Measurements from ENCODE around the gene PNMA6E. TPM values are rescaled to one million over a fixed set of nuclear protein-coding genes. Genes with fewer than 3 reads are reported as not detected.

PNMA6E gene
- total and polyA plus RNA-seq, 2 donors (not counting 1 experiment from before 2014, with no cell fraction given), result not detected

- Histone ChIP-seq H3K4me2 (replicated peaks; ENCODE audit: low read depth, low read length, poor library complexity, severe bottlenecking) (no peak overlapping the region), H3K4me1 (ENCODE audit: control insufficient read depth in 2 of 2, insufficient read depth in 2 of 2, low read length in 2 of 2) (no peaks in the 10 kb centered on the region), H2AFZ (ENCODE audit: insufficient read depth, low read depth, low read length, poor library complexity, severe bottlenecking) (no peak overlapping the region), H3K9ac (ENCODE audit: low read length) (no peak overlapping the region), H3K36me3 (replicated peaks in 1 of 2; ENCODE audit: control extremely low read depth in 1 of 2, control insufficient read depth in 1 of 2, extremely low read depth in 1 of 2, insufficient read depth in 2 of 2, low read length in 1 of 2) (no peaks in the 10 kb centered on the region), H3K79me2 (ENCODE audit: control insufficient read depth, insufficient read depth, low read length) (no peaks in the 10 kb centered on the region), H3K9me3 (ENCODE audit: control extremely low read depth in 1 of 3, control insufficient read depth in 2 of 3, insufficient read depth in 1 of 3, low read length in 2 of 3) (no peaks in the 10 kb centered on the region), H3K4me3 (ENCODE audit: control extremely low read depth in 1 of 5, extremely low read depth in 1 of 5, insufficient read depth in 1 of 5, low read depth in 2 of 5, low read length in 4 of 5) (no peak overlapping the region), H3K27me3 (replicated peaks in 1 of 4; ENCODE audit: control extremely low read depth in 1 of 4, control insufficient read depth in 3 of 4, insufficient read depth in 4 of 4, low read length in 3 of 4) (no peaks in the 10 kb centered on the region), H4K20me1 (ENCODE audit: control insufficient read depth, insufficient read depth, low read length, poor library complexity, severe bottlenecking) (no peaks in the 10 kb centered on the region), H3K27ac (ENCODE audit: low read length in 2 of 2) (no peak overlapping the region)
- Mint-ChIP-seq H3K4me1 (no peaks in the 10 kb centered on the region), H3K4me3 (no peak overlapping the region), H3K9me3 (ENCODE audit: insufficient read depth) (no peaks in the 10 kb centered on the region), H3K27ac (no peak overlapping the region), H3K27me3 (no peaks in the 10 kb centered on the region)
- ATAC-seq (ENCODE audit: low read depth) (no peak), DNase-seq (no peak)
- ChIA-PET POLR2A (no interaction called here), CTCF (no interaction called here)
- 80% methylated on average over 1 of the region's 8 CpGs for WGBS (ENCODE audit: insufficient coverage)
- intact Hi-C loops (cut with micrococcal nuclease), result no loop called here
- TF ChIP-seq CTCF (IDR thresholded peaks at IDR 0.05), result no peak
- no peak for TF ChIP-seq EZH2 (IDR thresholded peaks at IDR 0.05; ENCODE audit: borderline replicate concordance, insufficient read depth, low read depth, low read length, poor library complexity, severe bottlenecking)
These were observed 22.5 kb upstream of the PNMA6E start for GRCh38 chrX:153423652-153424051.

- H3K9me3 Mint-ChIP-seq (ENCODE audit: insufficient read depth), result no peaks in the 10 kb centered on the region
- TF ChIP-seq EZH2 (IDR thresholded peaks at IDR 0.05; ENCODE audit: borderline replicate concordance, insufficient read depth, low read depth, low read length, poor library complexity, severe bottlenecking) (no peak), CTCF (IDR thresholded peaks at IDR 0.05) (no peak)
- CTCF ChIA-PET, result no interaction called here
These were observed 20.7 kb upstream of the PNMA6E start for GRCh38 chrX:153421856-153422255.

More at GRCh38 chrX:153421856-153422255, 20.7 kb upstream of the PNMA6E start:
- ATAC-seq (ENCODE audit: low read depth) (no peak), DNase-seq (no peak)
- H3K4me3 ChIP-seq (ENCODE audit: control extremely low read depth in 1 of 5, extremely low read depth in 1 of 5, insufficient read depth in 1 of 5, low read depth in 2 of 5, low read length in 4 of 5), result no peak overlapping the region
- Mint-ChIP-seq H3K27me3 (no peaks in the 10 kb centered on the region), H3K27ac (no peak overlapping the region), H3K4me3 (no peak overlapping the region), H3K4me1 (no peaks in the 10 kb centered on the region)
- H3K27ac ChIP-seq (ENCODE audit: low read length in 2 of 2), result no peak overlapping the region
- H3K36me3 ChIP-seq (replicated peaks in 1 of 2; ENCODE audit: control extremely low read depth in 1 of 2, control insufficient read depth in 1 of 2, extremely low read depth in 1 of 2, insufficient read depth in 2 of 2, low read length in 1 of 2), result no peaks in the 10 kb centered on the region
- 96% methylated on average over 16 of the region's 18 CpGs for WGBS (ENCODE audit: insufficient coverage)
- H3K79me2 ChIP-seq (ENCODE audit: control insufficient read depth, insufficient read depth, low read length), result no peaks in the 10 kb centered on the region
- H3K9ac ChIP-seq (ENCODE audit: low read length), result no peak overlapping the region
- intact Hi-C loops (cut with micrococcal nuclease), result no loop called here
- H3K4me1 ChIP-seq (ENCODE audit: control insufficient read depth in 2 of 2, insufficient read depth in 2 of 2, low read length in 2 of 2), result no peaks in the 10 kb centered on the region
- no peak overlapping the region for H3K4me2 ChIP-seq (replicated peaks; ENCODE audit: low read depth, low read length, poor library complexity, severe bottlenecking)
- no peaks in the 10 kb centered on the region for H3K9me3 ChIP-seq (ENCODE audit: control extremely low read depth in 1 of 3, control insufficient read depth in 2 of 3, insufficient read depth in 1 of 3, low read length in 2 of 3)
- H2AFZ ChIP-seq (ENCODE audit: insufficient read depth, low read depth, low read length, poor library complexity, severe bottlenecking), result no peak overlapping the region
- H4K20me1 ChIP-seq (ENCODE audit: control insufficient read depth, insufficient read depth, low read length, poor library complexity, severe bottlenecking), result no peaks in the 10 kb centered on the region
- H3K27me3 ChIP-seq (replicated peaks in 1 of 4; ENCODE audit: control extremely low read depth in 1 of 4, control insufficient read depth in 3 of 4, insufficient read depth in 4 of 4, low read length in 3 of 4), result no peaks in the 10 kb centered on the region
- POLR2A ChIA-PET, result no interaction called here

Measured in B cell (primary cell).